Effector memory CD8-positive, alpha-beta T cell (primary cell): ENCODE results near the gene STARD3.

Experiments
- ATAC-seq: fragments of 150-1000 bp; cut with Tn5 transposase; replicated peaks from 2 replicates; pipeline ENCODE4 v1.10.0; 2021; ENCODE audit warnings: mild to moderate bottlenecking, moderate library complexity
- DNase-seq, 3 experiments: peaks; one replicate each; pipeline ENCODE4 v3.0.0; 2021
- H3K27ac Mint-ChIP-seq, 2 donors: one replicate each; pipeline ENCODE4 v1.8.0; 2022; ENCODE audit warnings: mild to moderate bottlenecking in 2 of 2, mixed read lengths in 2 of 2, moderate library complexity in 2 of 2
- H3K27me3 Mint-ChIP-seq, 2 donors: one replicate each; pipeline ENCODE4 v1.8.0; 2022; ENCODE audit warnings: mixed read lengths in 2 of 2
- H3K36me3 Mint-ChIP-seq: one replicate; pipeline ENCODE4 v1.8.0; 2022; ENCODE audit warnings: mild to moderate bottlenecking, moderate library complexity, mixed read lengths; ENCODE audit not compliant: insufficient read depth
- H3K4me1 Mint-ChIP-seq, 2 donors: one replicate each; pipeline ENCODE4 v1.8.0; 2022; ENCODE audit warnings: low read depth in 2 of 2, mixed read lengths in 2 of 2
- H3K4me3 Mint-ChIP-seq, 2 donors: one replicate each; pipeline ENCODE4 v1.8.0; 2022; ENCODE audit warnings: mild to moderate bottlenecking in 2 of 2, mixed read lengths in 2 of 2, moderate library complexity in 2 of 2
- H3K9me3 Mint-ChIP-seq, 2 donors: one replicate each; pipeline ENCODE4 v1.8.0; 2022; ENCODE audit warnings: mixed read lengths in 2 of 2

STARD3 gene

GRCh38 chr17:39607851-39608130 is 29.2 kb upstream of the STARD3 start, which contains the start of gene NEUROD2:
Gene NEUROD2 (minus strand): TSS chr17:39607920. CDS start chr17:39606599, 1,321 bp downstream.
- ATAC-seq (no peak), DNase-seq (no peak)
- H3K27me3 Mint-ChIP-seq: peaks cover 45 to 82% of the 10 kb centered on the region in 2 donors
- H3K4me3 Mint-ChIP-seq: peak within 1 kb of the TSS; percentile 42 to 56
- H3K4me1 Mint-ChIP-seq: peaks cover 12 to 14% of the 10 kb centered on the region in 2 donors
- H3K36me3 Mint-ChIP-seq: no peaks in the 10 kb centered on the region
- no peaks in the 10 kb centered on the region for H3K9me3 Mint-ChIP-seq
- no peak within 1 kb of the TSS for H3K27ac Mint-ChIP-seq

- Mint-ChIP-seq H3K27ac (no peak overlapping the region), H3K9me3 (no peaks in the 10 kb centered on the region), H3K36me3 (no peaks in the 10 kb centered on the region), H3K4me1 (peaks cover 10 to 13% of the 10 kb centered on the region in 2 donors), H3K4me3 (no peak overlapping the region), H3K27me3 (peaks cover 45 to 82% of the 10 kb centered on the region in 2 donors)
- ATAC-seq (no peak), DNase-seq (no peak)
Observed at GRCh38 chr17:39608142-39608981, 28.6 kb upstream of the STARD3 start.

GRCh38 chr17:39609416-39610025 is 27.4 kb upstream of the STARD3 start:
- Mint-ChIP-seq H3K27ac (no peak overlapping the region), H3K4me3 (no peak overlapping the region), H3K9me3 (no peaks in the 10 kb centered on the region), H3K4me1 (peaks cover 5 to 13% of the 10 kb centered on the region in 2 donors), H3K27me3 (peaks cover 44 to 84% of the 10 kb centered on the region in 2 donors), H3K36me3 (no peaks in the 10 kb centered on the region)
- no peak for ATAC-seq
- no peak for DNase-seq

GRCh38 chr17:39611401-39612112 is 25.4 kb upstream of the STARD3 start:
- ATAC-seq: no peak
- H3K4me3 Mint-ChIP-seq: no peak overlapping the region
- peaks cover 57 to 80% of the 10 kb centered on the region in 2 donors for H3K27me3 Mint-ChIP-seq
- H3K9me3 Mint-ChIP-seq: no peaks in the 10 kb centered on the region
- H3K4me1 Mint-ChIP-seq: peaks cover 5 to 12% of the 10 kb centered on the region in 2 donors
- H3K27ac Mint-ChIP-seq: no peak overlapping the region
- no peak for DNase-seq
- H3K36me3 Mint-ChIP-seq: no peaks in the 10 kb centered on the region

GRCh38 chr17:39612291-39612894 is 24.6 kb upstream of the STARD3 start:
- Mint-ChIP-seq H3K36me3 (no peaks in the 10 kb centered on the region), H3K27me3 (peaks cover 52 to 72% of the 10 kb centered on the region in 2 donors), H3K9me3 (no peaks in the 10 kb centered on the region), H3K27ac (no peak overlapping the region), H3K4me3 (no peak overlapping the region), H3K4me1 (peaks cover under 1 to 7% of the 10 kb centered on the region in 2 donors)
- ATAC-seq (no peak), DNase-seq (no peak)

GRCh38 chr17:39612935-39613464 is 23.9 kb upstream of the STARD3 start:
- H3K9me3 Mint-ChIP-seq: no peaks in the 10 kb centered on the region
- DNase-seq: no peak
- ATAC-seq: no peak
- peaks cover 0 to 6% of the 10 kb centered on the region in 2 donors for H3K4me1 Mint-ChIP-seq
- H3K27me3 Mint-ChIP-seq: peaks cover 50 to 67% of the 10 kb centered on the region in 2 donors
- H3K27ac Mint-ChIP-seq: peak overlapping the region in 1 of 2 donors; percentile 68
- no peak overlapping the region for H3K4me3 Mint-ChIP-seq
- H3K36me3 Mint-ChIP-seq: no peaks in the 10 kb centered on the region

- peaks cover 7 to 11% of the 10 kb centered on the region in 2 donors for H3K4me1 Mint-ChIP-seq
- peak overlapping the region in 1 of 2 donors; percentile 14 for H3K27ac Mint-ChIP-seq
- H3K27me3 Mint-ChIP-seq: peaks cover 35 to 50% of the 10 kb centered on the region in 2 donors
- H3K36me3 Mint-ChIP-seq: no peaks in the 10 kb centered on the region
- H3K4me3 Mint-ChIP-seq: no peak overlapping the region
- ATAC-seq (no peak), DNase-seq (no peak)
- H3K9me3 Mint-ChIP-seq: no peaks in the 10 kb centered on the region
Observed at GRCh38 chr17:39614545-39615157, 22.3 kb upstream of the STARD3 start.

- no peak for ATAC-seq
- no peak overlapping the region for H3K27ac Mint-ChIP-seq
- DNase-seq: no peak
- H3K4me3 Mint-ChIP-seq: no peak overlapping the region
- H3K27me3 Mint-ChIP-seq: peaks cover 31 to 46% of the 10 kb centered on the region in 2 donors
- no peaks in the 10 kb centered on the region for H3K36me3 Mint-ChIP-seq
- H3K9me3 Mint-ChIP-seq: no peaks in the 10 kb centered on the region
- H3K4me1 Mint-ChIP-seq: peaks cover 7 to 11% of the 10 kb centered on the region in 2 donors
Observed at GRCh38 chr17:39615434-39615833, 21.5 kb upstream of the STARD3 start.

- H3K27me3 Mint-ChIP-seq: peaks cover 31 to 37% of the 10 kb centered on the region in 2 donors
- no peaks in the 10 kb centered on the region for H3K9me3 Mint-ChIP-seq
- H3K27ac Mint-ChIP-seq: no peak overlapping the region
- no peaks in the 10 kb centered on the region for H3K36me3 Mint-ChIP-seq
- DNase-seq (no peak), ATAC-seq (no peak)
- peaks cover 11 to 15% of the 10 kb centered on the region in 2 donors for H3K4me1 Mint-ChIP-seq
- peak overlapping the region; percentile 49 to 83 for H3K4me3 Mint-ChIP-seq
Observed at GRCh38 chr17:39617100-39617445, 19.9 kb upstream of the STARD3 start.

- Mint-ChIP-seq H3K27ac (peak overlapping the region in 1 of 2 donors; percentile 75), H3K27me3 (peaks cover 31 to 35% of the 10 kb centered on the region in 2 donors)
- peak; percentile 44 for ATAC-seq
Observed at GRCh38 chr17:39617446-39618245, 19.3 kb upstream of the STARD3 start.

GRCh38 chr17:39618246-39618913 is 18.6 kb upstream of the STARD3 start:
- peak overlapping the region in 1 of 2 donors; percentile 75 for H3K27ac Mint-ChIP-seq
- H3K36me3 Mint-ChIP-seq: peaks cover 2% of the 10 kb centered on the region
- ATAC-seq (no peak), DNase-seq (no peak)
- H3K4me1 Mint-ChIP-seq: peaks cover 22 to 24% of the 10 kb centered on the region in 2 donors
- peaks cover 25 to 27% of the 10 kb centered on the region in 2 donors for H3K27me3 Mint-ChIP-seq
- no peaks in the 10 kb centered on the region for H3K9me3 Mint-ChIP-seq
- H3K4me3 Mint-ChIP-seq: peak overlapping the region; percentile 83 to 87

More at GRCh38 chr17:39617446-39618245, 19.3 kb upstream of the STARD3 start:
- peak in 1 of 3 experiments; percentile 39 for DNase-seq
- Mint-ChIP-seq H3K9me3 (no peaks in the 10 kb centered on the region), H3K4me3 (peak overlapping the region; percentile 83 to 87), H3K4me1 (peaks cover 16 to 21% of the 10 kb centered on the region in 2 donors), H3K36me3 (no peaks in the 10 kb centered on the region)
